ENCODE measurements around the gene SLC4A1. TPM values are rescaled to one million over a fixed set of nuclear protein-coding genes. Genes with fewer than 3 reads are reported as not detected.
A peak's percentile ranks its signal among the peaks of the same experiment; 100 is the strongest.

Gene SLC4A1
- total and polyA plus RNA-seq, 2 of the 13 experiments (the other 11 are each of a cell fraction or from before 2014, with no cell fraction given): not detected

DNA sequence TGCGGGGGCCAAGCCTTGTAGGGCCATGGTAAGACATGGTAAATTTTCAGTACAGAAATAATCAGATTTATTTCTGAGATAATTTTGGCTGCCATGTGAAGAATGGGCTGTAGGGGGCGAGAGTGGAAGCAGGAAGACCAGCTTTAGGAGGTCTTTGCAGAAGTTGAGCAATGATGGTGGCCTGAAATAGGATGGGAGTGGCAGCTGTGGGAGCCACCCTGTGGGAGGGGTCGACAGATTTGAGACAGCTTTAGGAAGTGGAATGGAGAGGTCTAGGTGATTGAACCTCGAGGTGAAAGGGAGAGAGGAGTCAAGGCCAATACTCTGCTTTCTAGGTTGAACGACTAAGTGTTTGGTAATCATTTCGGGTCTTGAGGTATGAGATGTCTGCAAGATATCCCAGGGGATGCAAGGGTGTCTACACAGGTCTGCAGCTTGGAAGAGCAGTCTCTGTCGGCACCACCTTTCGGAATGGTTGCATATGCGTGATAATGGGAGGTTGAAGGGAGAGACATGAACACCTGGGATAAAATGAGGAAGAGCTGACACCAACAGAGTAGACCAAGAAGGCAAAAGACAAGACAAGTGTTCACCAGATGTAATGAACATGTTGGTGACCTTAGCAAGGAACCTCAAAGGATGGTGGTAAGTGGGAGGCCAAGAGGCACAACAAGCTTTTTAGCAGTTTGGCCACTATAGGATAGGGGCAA, 64.0 kb downstream of the SLC4A1 start (continued):
- no peak for TF ChIP-seq BCLAF1 (IDR thresholded peaks at IDR 0.05)
- TF ChIP-seq, protein P1, sequence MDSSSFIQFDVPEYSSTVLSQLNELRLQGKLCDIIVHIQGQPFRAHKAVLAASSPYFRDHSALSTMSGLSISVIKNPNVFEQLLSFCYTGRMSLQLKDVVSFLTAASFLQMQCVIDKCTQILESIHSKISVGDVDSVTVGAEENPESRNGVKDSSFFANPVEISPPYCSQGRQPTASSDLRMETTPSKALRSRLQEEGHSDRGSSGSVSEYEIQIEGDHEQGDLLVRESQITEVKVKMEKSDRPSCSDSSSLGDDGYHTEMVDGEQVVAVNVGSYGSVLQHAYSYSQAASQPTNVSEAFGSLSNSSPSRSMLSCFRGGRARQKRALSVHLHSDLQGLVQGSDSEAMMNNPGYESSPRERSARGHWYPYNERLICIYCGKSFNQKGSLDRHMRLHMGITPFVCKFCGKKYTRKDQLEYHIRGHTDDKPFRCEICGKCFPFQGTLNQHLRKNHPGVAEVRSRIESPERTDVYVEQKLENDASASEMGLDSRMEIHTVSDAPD (CRISPR knock-in tag; IDR thresholded peaks at IDR 0.05): no peak
- no peak for TF ChIP-seq HINFP (CRISPR knock-in tag; IDR thresholded peaks at IDR 0.05; ENCODE audit: low read depth)

GRCh38 chr17:44202756-44203155, 65.2 kb downstream of the SLC4A1 start:
- H3K9ac ChIP-seq (ENCODE audit: insufficient read depth, low read depth, low read length): no peak overlapping the region
- H3K4me1 ChIP-seq (ENCODE audit: insufficient read depth, low read length): peaks cover 33% of the 10 kb centered on the region
- POLR2A ChIA-PET: interaction anchor here (1.1 to 1.6 kb wide), 2 partner anchors 16 kb away, joined by 3 to 4 read pairs; partner anchors contain the start of gene TMUB2
- H3K4me2 ChIP-seq (ENCODE audit: low read depth, low read length): no peak overlapping the region
- 0 out of 2 replicates have a peak, but pooled peaks cover 7% of the 10 kb centered on the region for H4K20me1 ChIP-seq (ENCODE audit: insufficient read depth, low read length)
- ATAC-seq (no peak), FAIRE-seq (no peak), DNase-seq (ENCODE audit: low spot score) (no peak)
- H3K27me3 ChIP-seq (ENCODE audit: control insufficient read depth in 1 of 2, insufficient read depth in 2 of 2, low read length in 2 of 2): no peaks in the 10 kb centered on the region; a peak in 1 of 5 replicates
- H3K4me3 ChIP-seq (replicated peaks in 1 of 3; ENCODE audit: insufficient read depth in 1 of 3, low read depth in 2 of 3, low read length in 3 of 3): no peak overlapping the region
- no peak overlapping the region for H2AFZ ChIP-seq (ENCODE audit: low read length)
- CTCF ChIA-PET (ENCODE audit: low intra/inter-chr PET ratio, low total read pairs): interaction anchor here (1.4 to 1.9 kb wide), 2 partner anchors 15 to 143 kb away, joined by 5 to 13 read pairs; partner anchors contain the start of gene GRN
- no TSS peak for BruUV-seq (replicated peaks)
- no peaks in the 10 kb centered on the region for H3K9me3 ChIP-seq (ENCODE audit: low read length)
- intact Hi-C loops (cut with micrococcal nuclease; ENCODE audit: unreplicated experiment) (loop anchor here (2.0 to 5.0 kb wide), 2 partner anchors 16 to 125 kb away; partner anchors contain the start of gene UBTF), in situ Hi-C loops (cut with HindIII; ENCODE audit: extremely low pct_ligation_motif_present, low pct_unique_long_range_greater_than_20kb) (no loop called here)
- H3K79me2 ChIP-seq (ENCODE audit: insufficient read depth, low read length): peaks cover 12% of the 10 kb centered on the region
- H3K27ac ChIP-seq (ENCODE audit: extremely low read length, insufficient read depth, low read length): no peak overlapping the region
- peaks cover 3 to 8% of the 10 kb centered on the region in 2 experiments; a peak in 4 of 5 replicates for H3K36me3 ChIP-seq (replicated peaks in 1 of 2; ENCODE audit: control insufficient read depth in 1 of 2, insufficient read depth in 2 of 2, low read length in 2 of 2)
- TF ChIP-seq ATAD3A (CRISPR knock-in tag; IDR thresholded peaks at IDR 0.05) (no peak), ZFY (CRISPR knock-in tag; IDR thresholded peaks at IDR 0.05) (peak; percentile 7; the same call in 1 of the 2 replicates), ZSCAN9 (CRISPR knock-in tag; IDR thresholded peaks at IDR 0.05; ENCODE audit: borderline replicate concordance) (no peak), ZNF7 (CRISPR knock-in tag; IDR thresholded peaks at IDR 0.05) (peak; percentile 64; the same call in 1 of the 2 replicates), ZNF18 (CRISPR knock-in tag; IDR thresholded peaks at IDR 0.05; ENCODE audit: insufficient replicate concordance) (no peak), XRCC5 (optimal IDR thresholded peaks at IDR 0.05; ENCODE audit: low read length) (no peak), NFIB (CRISPR knock-in tag; IDR thresholded peaks at IDR 0.05; ENCODE audit: borderline replicate concordance) (0 out of 2 replicates have a peak, but pooled peaks have one; percentile 28), FOXK1 (CRISPR knock-in tag; IDR thresholded peaks at IDR 0.05; ENCODE audit: borderline replicate concordance, low read depth) (no peak), ZNF580 (CRISPR knock-in tag; IDR thresholded peaks at IDR 0.05; ENCODE audit: borderline replicate concordance, low read depth) (no peak), ZNF274 (CRISPR knock-in tag; IDR thresholded peaks at IDR 0.05) (no peak), BHLHE40 (IDR thresholded peaks at IDR 0.05; ENCODE audit: low read length) (peak; percentile 65)
- 45% methylated on average over 4 of the region's 4 CpGs for WGBS (ENCODE audit: low lambda C conversion rate)
